Hindlimb muscle (tissue), 1 donor: ENCODE measurements around the gene KISS1R. TPM values are rescaled to one million over a fixed set of nuclear protein-coding genes. Genes with fewer than 3 reads are reported as not detected.

Experiments
- DNase-seq: peaks from one replicate; pipeline ENCODE4 v3.0.0-alpha.2; 2013
- polyA plus RNA-seq: library from polyadenylated mRNA; unstranded; fragments of 120-200 nt; gene quantifications from one replicate; pipeline ENCODE4 v1.2.1, GENCODE V29; 2013; ENCODE audit not compliant: insufficient read length

Gene KISS1R
- polyA plus RNA-seq, 1 donor, result not detected

GRCh38 chr19:924553-925086, 7.5 kb downstream of the KISS1R start:
- DNase-seq, result no peak

- no peak for DNase-seq
These were observed 8.0 kb downstream of the KISS1R start for GRCh38 chr19:925087-925525.

GRCh38 chr19:925526-926322, 8.6 kb downstream of the KISS1R start, which contains the start of gene ARID3A:
Gene ARID3A, plus strand, starts transcription at chr19:926035. Its CDS starts 3,494 bp downstream, at chr19:929529.
- peak; percentile 87 for DNase-seq

GRCh38 chr19:926323-926588, 9.1 kb downstream of the KISS1R start:
- no peak for DNase-seq

GRCh38 chr19:926589-927350, 9.6 kb downstream of the KISS1R start:
- DNase-seq, result no peak

- no peak for DNase-seq
These were observed 10.2 kb downstream of the KISS1R start for GRCh38 chr19:927351-927779.

- DNase-seq, result no peak
These were observed 10.8 kb downstream of the KISS1R start for GRCh38 chr19:927780-928401.

GRCh38 chr19:928471-929202, 11.5 kb downstream of the KISS1R start:
- DNase-seq, result no peak

- no peak for DNase-seq
These were observed 12.2 kb downstream of the KISS1R start for GRCh38 chr19:929203-929890.

GRCh38 chr19:929891-930258, 12.7 kb downstream of the KISS1R start:
- DNase-seq, result no peak

- DNase-seq, result no peak
These were observed 14.9 kb downstream of the KISS1R start for GRCh38 chr19:931860-932647.

GRCh38 chr19:932648-933552, 15.8 kb downstream of the KISS1R start:
- DNase-seq, result no peak

GRCh38 chr19:933553-933882, 16.4 kb downstream of the KISS1R start:
- no peak for DNase-seq

- no peak for DNase-seq
These were observed 17.2 kb downstream of the KISS1R start for GRCh38 chr19:934197-934840.

GRCh38 chr19:934865-935479, 17.8 kb downstream of the KISS1R start:
- peak; percentile 85 for DNase-seq

GRCh38 chr19:936175-936546, 19.0 kb downstream of the KISS1R start:
- no peak for DNase-seq

GRCh38 chr19:937259-937694, 20.1 kb downstream of the KISS1R start:
- DNase-seq, result no peak

- DNase-seq, result no peak
These were observed 21.2 kb downstream of the KISS1R start for GRCh38 chr19:938233-938923.
